Memory B cell (primary cell): ENCODE results near the gene NETO1.

Experiments used
- ATAC-seq: fragments of 150-1000 bp; cut with Tn5 transposase; 2 replicates; pipeline ENCODE4 v1.10.0; 2021; ENCODE audit warnings: low read depth, mild to moderate bottlenecking, moderate library complexity
- DNase-seq, 2 donors: peaks; one replicate each; pipeline ENCODE4 v3.0.0; 2022; ENCODE audit warnings: low spot score in 2 of 2
- H3K27ac Mint-ChIP-seq: one replicate; pipeline ENCODE4 v1.8.0; 2022; ENCODE audit warnings: mild to moderate bottlenecking, moderate library complexity, mixed read lengths
- H3K27me3 Mint-ChIP-seq: one replicate; pipeline ENCODE4 v1.8.0; 2022; ENCODE audit warnings: mixed read lengths
- H3K36me3 Mint-ChIP-seq: one replicate; pipeline ENCODE4 v1.8.0; 2022; ENCODE audit warnings: mild to moderate bottlenecking, mixed read lengths
- H3K4me1 Mint-ChIP-seq: one replicate; pipeline ENCODE4 v1.8.0; 2022; ENCODE audit warnings: mixed read lengths
- H3K4me3 Mint-ChIP-seq: one replicate; pipeline ENCODE4 v1.8.0; 2022; ENCODE audit warnings: mild to moderate bottlenecking, moderate library complexity, mixed read lengths
- H3K9me3 Mint-ChIP-seq: one replicate; pipeline ENCODE4 v1.8.0; 2022; ENCODE audit warnings: mixed read lengths

Gene NETO1

GRCh38 chr18:72823345-72823744, 44.4 kb downstream of the NETO1 start:
- Mint-ChIP-seq H3K9me3 (peaks cover 4% of the 10 kb centered on the region), H3K27ac (no peak overlapping the region), H3K4me1 (no peaks in the 10 kb centered on the region), H3K36me3 (no peaks in the 10 kb centered on the region), H3K27me3 (no peaks in the 10 kb centered on the region), H3K4me3 (no peak overlapping the region)
- ATAC-seq (no peak), DNase-seq (no peak)

GRCh38 chr18:72822202-72822601, 45.6 kb downstream of the NETO1 start:
- ATAC-seq (no peak), DNase-seq (no peak)
- H3K27me3 Mint-ChIP-seq, result no peaks in the 10 kb centered on the region
- no peak overlapping the region for H3K4me3 Mint-ChIP-seq
- H3K9me3 Mint-ChIP-seq, result peaks cover 4% of the 10 kb centered on the region
- no peaks in the 10 kb centered on the region for H3K36me3 Mint-ChIP-seq
- H3K4me1 Mint-ChIP-seq, result no peaks in the 10 kb centered on the region
- H3K27ac Mint-ChIP-seq, result no peak overlapping the region

DNA sequence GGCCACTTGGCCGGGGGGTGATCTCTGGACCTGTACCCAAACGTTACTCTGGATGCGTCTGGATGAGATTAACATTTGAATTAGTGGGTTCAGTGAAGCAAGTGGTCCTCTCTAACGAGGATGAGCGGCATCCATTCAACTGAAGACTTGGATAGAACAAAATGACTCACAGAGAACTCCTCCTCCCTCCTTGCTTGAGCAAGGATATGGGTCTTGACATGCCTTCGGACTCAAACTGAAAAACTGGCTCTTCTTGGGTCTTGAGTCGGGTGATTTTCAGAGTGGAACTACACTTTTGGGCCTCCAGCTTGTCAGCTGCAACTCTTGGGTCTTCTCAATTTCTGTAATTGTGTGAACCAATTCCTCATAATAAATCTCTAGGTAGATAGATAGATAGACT, 47.2 kb downstream of the NETO1 start:
- ATAC-seq, result no peak
- H3K36me3 Mint-ChIP-seq, result no peaks in the 10 kb centered on the region
- no peaks in the 10 kb centered on the region for H3K4me1 Mint-ChIP-seq
- H3K9me3 Mint-ChIP-seq, result peaks cover 5% of the 10 kb centered on the region
- no peak overlapping the region for H3K27ac Mint-ChIP-seq
- H3K4me3 Mint-ChIP-seq, result no peak overlapping the region
- DNase-seq, result no peak
- no peaks in the 10 kb centered on the region for H3K27me3 Mint-ChIP-seq

- no peaks in the 10 kb centered on the region for H3K4me1 Mint-ChIP-seq
- ATAC-seq (no peak), DNase-seq (no peak)
- no peak overlapping the region for H3K27ac Mint-ChIP-seq
- H3K9me3 Mint-ChIP-seq, result peaks cover 5% of the 10 kb centered on the region
- H3K27me3 Mint-ChIP-seq, result no peaks in the 10 kb centered on the region
- no peak overlapping the region for H3K4me3 Mint-ChIP-seq
- no peaks in the 10 kb centered on the region for H3K36me3 Mint-ChIP-seq
Observed at GRCh38 chr18:72819050-72819449, 48.7 kb downstream of the NETO1 start.

GRCh38 chr18:72811047-72811446, 56.7 kb downstream of the NETO1 start:
- no peaks in the 10 kb centered on the region for H3K27me3 Mint-ChIP-seq
- H3K27ac Mint-ChIP-seq, result no peak overlapping the region
- no peak overlapping the region for H3K4me3 Mint-ChIP-seq
- DNase-seq, result no peak
- no peak for ATAC-seq
- H3K9me3 Mint-ChIP-seq, result peaks cover 9% of the 10 kb centered on the region
- peaks cover 3% of the 10 kb centered on the region for H3K4me1 Mint-ChIP-seq
- H3K36me3 Mint-ChIP-seq, result no peaks in the 10 kb centered on the region

DNA sequence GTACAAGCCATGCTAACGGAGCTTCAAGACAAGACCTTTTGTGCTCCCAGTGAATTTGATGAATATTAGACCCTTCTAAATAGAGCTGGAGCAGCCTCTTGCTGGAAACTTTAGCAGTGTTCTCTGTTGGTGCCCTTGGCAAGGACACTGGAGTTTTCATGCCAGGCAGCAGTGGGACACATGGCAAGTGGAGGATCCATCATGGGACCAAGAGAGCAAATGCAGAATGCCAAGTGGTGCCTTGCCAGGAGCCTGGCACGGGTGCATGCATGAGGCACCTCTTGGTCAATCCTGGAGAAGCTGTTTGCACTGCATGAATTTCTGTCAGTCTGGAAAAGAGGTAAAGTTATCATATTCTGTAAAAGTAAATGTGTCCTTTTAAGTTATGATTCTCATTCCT, 59.1 kb downstream of the NETO1 start:
- Mint-ChIP-seq H3K36me3 (no peaks in the 10 kb centered on the region), H3K27me3 (no peaks in the 10 kb centered on the region), H3K27ac (no peak overlapping the region), H3K4me1 (peaks cover 3% of the 10 kb centered on the region), H3K9me3 (peaks cover 10% of the 10 kb centered on the region), H3K4me3 (no peak overlapping the region)
- DNase-seq (no peak), ATAC-seq (no peak)

DNA sequence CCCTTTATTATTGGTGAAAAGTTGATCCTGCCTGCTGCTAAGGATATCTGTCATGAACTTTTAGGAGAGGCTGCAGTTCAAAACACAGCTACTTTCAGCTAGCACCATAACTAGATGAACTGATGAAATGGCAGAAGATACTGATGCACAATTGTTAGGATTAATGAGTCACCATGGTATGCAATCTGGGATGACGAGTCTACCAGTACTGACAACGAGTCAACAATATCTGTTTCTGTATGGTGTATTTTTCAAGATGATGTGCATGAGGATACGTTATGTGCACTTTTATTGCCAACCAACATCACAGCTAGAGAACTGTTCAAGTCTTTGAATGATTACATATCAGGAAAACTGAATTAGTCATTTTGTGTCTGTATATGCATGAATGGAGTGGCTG, 68.7 kb downstream of the NETO1 start:
- Mint-ChIP-seq H3K27me3 (no peaks in the 10 kb centered on the region), H3K9me3 (peaks cover 1% of the 10 kb centered on the region), H3K36me3 (no peaks in the 10 kb centered on the region), H3K27ac (no peak overlapping the region), H3K4me3 (no peak overlapping the region), H3K4me1 (no peaks in the 10 kb centered on the region)
- DNase-seq (no peak), ATAC-seq (no peak)

GRCh38 chr18:72783530-72783929, 84.3 kb downstream of the NETO1 start:
- ATAC-seq (no peak), DNase-seq (no peak)
- no peaks in the 10 kb centered on the region for H3K4me1 Mint-ChIP-seq
- peaks cover 1% of the 10 kb centered on the region for H3K9me3 Mint-ChIP-seq
- no peak overlapping the region for H3K4me3 Mint-ChIP-seq
- H3K27me3 Mint-ChIP-seq, result no peaks in the 10 kb centered on the region
- no peaks in the 10 kb centered on the region for H3K36me3 Mint-ChIP-seq
- H3K27ac Mint-ChIP-seq, result no peak overlapping the region

- ATAC-seq (no peak), DNase-seq (no peak)
- Mint-ChIP-seq H3K9me3 (no peaks in the 10 kb centered on the region), H3K27ac (no peak overlapping the region), H3K4me3 (no peak overlapping the region), H3K36me3 (no peaks in the 10 kb centered on the region), H3K4me1 (no peaks in the 10 kb centered on the region), H3K27me3 (no peaks in the 10 kb centered on the region)
Observed at GRCh38 chr18:72774914-72775313, 92.9 kb downstream of the NETO1 start.

GRCh38 chr18:72772916-72773315, 94.9 kb downstream of the NETO1 start:
- H3K4me1 Mint-ChIP-seq, result no peaks in the 10 kb centered on the region
- no peaks in the 10 kb centered on the region for H3K9me3 Mint-ChIP-seq
- H3K36me3 Mint-ChIP-seq, result no peaks in the 10 kb centered on the region
- H3K27me3 Mint-ChIP-seq, result no peaks in the 10 kb centered on the region
- no peak overlapping the region for H3K27ac Mint-ChIP-seq
- no peak for ATAC-seq
- no peak for DNase-seq
- H3K4me3 Mint-ChIP-seq, result no peak overlapping the region

GRCh38 chr18:72768681-72769229, 99.0 kb downstream of the NETO1 start:
- Mint-ChIP-seq H3K36me3 (no peaks in the 10 kb centered on the region), H3K9me3 (no peaks in the 10 kb centered on the region), H3K4me3 (no peak overlapping the region), H3K4me1 (no peaks in the 10 kb centered on the region), H3K27me3 (no peaks in the 10 kb centered on the region), H3K27ac (no peak overlapping the region)
- ATAC-seq (no peak), DNase-seq (no peak)

DNA sequence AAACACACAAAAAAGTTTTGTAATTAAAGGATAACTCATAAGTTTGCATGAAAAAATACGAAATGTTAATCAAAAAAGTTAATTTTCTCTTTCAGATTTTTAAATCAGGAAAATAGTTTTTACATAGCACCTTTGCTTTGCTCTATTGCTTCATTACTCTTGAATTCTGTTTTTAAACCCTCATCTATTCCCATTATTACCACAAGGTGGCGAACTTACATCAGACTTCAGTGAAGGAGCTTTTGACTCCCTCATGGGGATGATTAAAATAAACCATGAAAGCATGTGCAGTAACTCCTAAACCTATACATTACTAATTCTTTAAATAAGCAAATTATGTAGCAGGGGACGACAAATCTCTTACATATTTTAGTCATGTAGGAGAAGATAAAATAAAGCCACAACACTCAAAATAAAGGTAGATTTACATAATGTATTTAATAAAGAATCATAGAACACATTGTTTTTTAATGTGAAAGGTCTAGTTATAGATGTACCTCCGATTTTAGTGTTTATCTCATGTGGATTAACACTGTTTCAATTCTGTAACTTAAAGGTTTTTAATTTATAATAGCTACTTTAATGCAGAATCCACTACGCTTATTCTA, 105.2 kb downstream of the NETO1 start:
- peak in 1 of 2 donors; percentile 44 for DNase-seq
- Mint-ChIP-seq H3K4me1 (peaks cover 3% of the 10 kb centered on the region), H3K9me3 (peaks cover 2% of the 10 kb centered on the region), H3K27ac (no peak overlapping the region), H3K4me3 (no peak overlapping the region), H3K36me3 (no peaks in the 10 kb centered on the region), H3K27me3 (peaks cover 2% of the 10 kb centered on the region)
- ATAC-seq, result peak; percentile 35

GRCh38 chr18:72752220-72752619, 115.6 kb downstream of the NETO1 start:
- no peaks in the 10 kb centered on the region for H3K36me3 Mint-ChIP-seq
- no peaks in the 10 kb centered on the region for H3K9me3 Mint-ChIP-seq
- no peak overlapping the region for H3K4me3 Mint-ChIP-seq
- H3K27ac Mint-ChIP-seq, result no peak overlapping the region
- H3K27me3 Mint-ChIP-seq, result no peaks in the 10 kb centered on the region
- no peaks in the 10 kb centered on the region for H3K4me1 Mint-ChIP-seq
- DNase-seq, result no peak
- ATAC-seq, result no peak

DNA sequence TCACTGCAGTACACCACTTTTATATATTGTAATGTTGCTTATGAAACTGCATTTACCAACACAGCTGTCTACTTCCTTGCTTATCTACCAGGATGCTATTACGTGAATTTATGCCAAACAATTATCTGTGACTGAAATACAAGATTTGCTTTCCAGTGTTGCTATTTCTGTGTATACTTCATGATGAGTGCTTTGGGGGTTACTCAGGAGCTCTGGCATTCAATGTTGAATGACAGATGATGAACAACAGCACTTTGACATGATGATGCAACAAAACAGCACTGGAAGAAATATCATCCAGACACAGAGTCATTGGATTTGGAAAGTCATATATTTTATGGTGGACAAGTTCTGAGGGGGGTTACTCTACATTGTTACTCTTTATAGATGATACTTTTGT, 125.8 kb downstream of the NETO1 start:
- DNase-seq, result no peak
- no peaks in the 10 kb centered on the region for H3K36me3 Mint-ChIP-seq
- ATAC-seq, result no peak
- H3K4me1 Mint-ChIP-seq, result no peaks in the 10 kb centered on the region
- H3K4me3 Mint-ChIP-seq, result no peak overlapping the region
- H3K9me3 Mint-ChIP-seq, result no peaks in the 10 kb centered on the region
- no peak overlapping the region for H3K27ac Mint-ChIP-seq
- H3K27me3 Mint-ChIP-seq, result peaks cover 2% of the 10 kb centered on the region

- no peaks in the 10 kb centered on the region for H3K4me1 Mint-ChIP-seq
- peaks cover 2% of the 10 kb centered on the region for H3K27me3 Mint-ChIP-seq
- ATAC-seq, result no peak
- H3K9me3 Mint-ChIP-seq, result no peaks in the 10 kb centered on the region
- DNase-seq, result no peak
- no peaks in the 10 kb centered on the region for H3K36me3 Mint-ChIP-seq
- H3K4me3 Mint-ChIP-seq, result no peak overlapping the region
- H3K27ac Mint-ChIP-seq, result no peak overlapping the region
Observed at GRCh38 chr18:72738136-72738535, 129.7 kb downstream of the NETO1 start.
